Naive thymus-derived CD8-positive, alpha-beta T cell (primary cell): Measurements from ENCODE around the gene TRIML1. TPM values are rescaled to one million over a fixed set of nuclear protein-coding genes. Genes with fewer than 3 reads are reported as not detected.

ENCODE experiments used
- ATAC-seq, 2 donors: fragments of 150-1000 bp; cut with Tn5 transposase in 1 of 2; sonication (Bioruptor Pico), chemical (Tn5 transposase) in 1 of 2; 1 replicate in 1 of 2; 2 replicates in 1 of 2; pipeline ENCODE4 v1.10.0; 2021; ENCODE audit warnings: mild to moderate bottlenecking in 2 of 2, moderate library complexity in 2 of 2
- POLR2A ChIA-PET: fragments of 350-600 bp; sonication (Branson Sonifier 250); formaldehyde crosslinking; loops from one replicate; lab custom pipeline; 2021; ENCODE audit warnings: antibody characterized with exemption; lab: Charles Lee
- DNase-seq, 10 donors: peaks; one replicate each; pipeline versions ENCODE4 v3.0.0 to v3.0.0-alpha.2; 2020 to 2022
- H3K27ac Mint-ChIP-seq, 10 donors: one replicate each; pipeline ENCODE4 v1.8.0; 2020 to 2022; ENCODE audit warnings: mild to moderate bottlenecking in 10 of 10, mixed read lengths in 10 of 10, moderate library complexity in 4 of 10, inconsistent platforms in 1 of 10
- H3K27me3 Mint-ChIP-seq, 5 donors: one replicate each; pipeline ENCODE4 v1.8.0; 2021 to 2022; ENCODE audit warnings: mixed read lengths in 5 of 5
- H3K36me3 Mint-ChIP-seq, 3 donors: one replicate each; pipeline ENCODE4 v1.8.0; 2020 to 2022; ENCODE audit warnings: mixed read lengths in 3 of 3, mild to moderate bottlenecking in 2 of 3, inconsistent platforms in 1 of 3
- H3K4me1 Mint-ChIP-seq, 4 donors: one replicate each; pipeline ENCODE4 v1.8.0; 2021 to 2022; ENCODE audit warnings: mixed read lengths in 4 of 4
- H3K4me3 Mint-ChIP-seq, 10 donors: one replicate each; pipeline ENCODE4 v1.8.0; 2020 to 2022; ENCODE audit warnings: mild to moderate bottlenecking in 10 of 10, mixed read lengths in 10 of 10, moderate library complexity in 6 of 10, inconsistent platforms in 1 of 10
- H3K9me3 Mint-ChIP-seq, 9 donors: one replicate each; pipeline ENCODE4 v1.8.0; 2020 to 2022; ENCODE audit warnings: mixed read lengths in 9 of 9, mild to moderate bottlenecking in 3 of 9, inconsistent platforms in 1 of 9, moderate library complexity in 1 of 9
- polyA plus RNA-seq, 3 donors: library from polyadenylated mRNA; unstranded; fragments of 300-500 nt; fragmentation: Illumina TruSeq; gene quantifications; one replicate each; pipeline ENCODE4 v1.2.3, GENCODE V29; 2021
- total RNA-seq, 8 experiments: library from RNA in 2 of 8; stranded (reverse) in 2 of 8; gene quantifications; one replicate each; pipeline ENCODE4 v1.2.3 and lab custom pipeline; 2021 to 2026

Gene TRIML1
- total and polyA plus RNA-seq, 5 experiments from 2014 or later: not detected

DNA sequence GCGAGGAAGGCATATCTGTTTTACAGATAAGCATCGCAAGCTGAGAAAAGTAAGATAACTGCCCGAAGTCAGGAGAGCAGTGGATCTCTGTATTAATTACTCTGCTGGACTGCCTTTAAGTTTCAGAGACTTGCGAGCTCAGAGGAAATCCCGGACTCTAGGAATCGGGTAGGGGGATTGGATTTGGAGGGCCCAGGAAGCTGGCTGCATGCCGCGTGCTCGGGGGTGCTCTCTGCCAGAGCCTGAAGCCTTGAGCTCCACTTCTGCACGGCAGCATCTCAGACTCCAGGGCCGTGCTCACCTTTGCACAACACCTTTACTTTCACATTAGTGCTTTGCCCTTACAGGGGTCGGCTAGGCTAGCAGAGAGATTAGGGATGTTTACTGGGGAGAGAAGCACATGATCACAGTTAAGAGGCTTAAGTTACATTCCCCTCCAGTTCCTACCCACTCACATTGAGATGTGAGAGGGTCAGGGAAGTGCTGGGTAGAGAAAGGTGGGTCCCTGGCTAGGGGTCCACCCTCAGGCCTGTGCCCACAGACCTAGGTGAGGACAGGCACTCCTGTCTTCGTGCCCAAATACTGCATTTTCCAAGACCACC lies 57.0 kb downstream of the TRIML1 start:
- Mint-ChIP-seq H3K27ac (no peak overlapping the region), H3K36me3 (no peaks in the 10 kb centered on the region), H3K4me1 (no peaks in the 10 kb centered on the region), H3K27me3 (no peaks in the 10 kb centered on the region), H3K4me3 (no peak overlapping the region), H3K9me3 (peaks cover 0 to 28% (median 8%) of the 10 kb centered on the region in 9 donors)
- POLR2A ChIA-PET: no interaction called here
- ATAC-seq: no peak
- DNase-seq: no peak

Other genes with a start within 250 kb of the TRIML1 start
- not detected for gene ZFP42, start 143.7 kb upstream of the TRIML1 start, total RNA-seq
- not detected for gene ZFP42, start 143.7 kb upstream of the TRIML1 start, polyA plus RNA-seq
- gene TRIML2, start 29.8 kb upstream of the TRIML1 start, total RNA-seq: not detected
- gene TRIML2, start 29.8 kb upstream of the TRIML1 start, polyA plus RNA-seq: not detected